Retinal pigment epithelial cell (primary cell): Measurements from ENCODE around the gene LRP5.

Experiments
- DNase-seq: peaks from one replicate; pipeline ENCODE4 v3.0.0-alpha.2; 2010; ENCODE audit warnings: low read depth
- H3K4me3 ChIP-seq: 2 replicates; pipeline ENCODE4 v1.5.1; 2011; ENCODE audit warnings: mild to moderate bottlenecking, low read length, control low read depth, moderate library complexity
- CTCF ChIP-seq: conservative IDR thresholded peaks from 2 replicates; pipeline ENCODE4 v1.5.1; 2011; ENCODE audit warnings: low read depth, low read length, control low read depth, inconsistent platforms

The LRP5 gene

GRCh38 chr11:68373189-68373814 lies 60.9 kb downstream of the LRP5 start:
- DNase-seq: no peak
- no peak overlapping the region for H3K4me3 ChIP-seq
- TF ChIP-seq CTCF: no peak

GRCh38 chr11:68373815-68374501 lies 61.6 kb downstream of the LRP5 start:
- DNase-seq: no peak
- TF ChIP-seq CTCF: no peak
- no peak overlapping the region for H3K4me3 ChIP-seq

- no peak for TF ChIP-seq CTCF
- no peak for DNase-seq
- no peak overlapping the region for H3K4me3 ChIP-seq
Measured at GRCh38 chr11:68374531-68374930, 62.1 kb downstream of the LRP5 start.

GRCh38 chr11:68375337-68375736 lies 62.9 kb downstream of the LRP5 start:
- TF ChIP-seq CTCF: no peak
- H3K4me3 ChIP-seq: no peak overlapping the region
- no peak for DNase-seq

- TF ChIP-seq CTCF: no peak
- DNase-seq: no peak
- H3K4me3 ChIP-seq: no peak overlapping the region
Measured at GRCh38 chr11:68375766-68376165, 63.4 kb downstream of the LRP5 start.

GRCh38 chr11:68377389-68377795 lies 65.0 kb downstream of the LRP5 start:
- H3K4me3 ChIP-seq: no peak overlapping the region
- DNase-seq: no peak
- no peak for TF ChIP-seq CTCF

GRCh38 chr11:68379206-68379605 lies 66.8 kb downstream of the LRP5 start:
- no peak overlapping the region for H3K4me3 ChIP-seq
- DNase-seq: no peak
- TF ChIP-seq CTCF: no peak
